HCT116 (cell line): ENCODE results near the gene ZNF160. TPM values are rescaled to one million over a fixed set of nuclear protein-coding genes. Genes with fewer than 3 reads are reported as not detected.

Experiments used
- ATAC-seq: fragments of 200-7000 bp; cut with Tn5 transposase; 2 replicates; pipeline ENCODE4 v1.9.1; 2020; ENCODE audit warnings: mild to moderate bottlenecking, moderate library complexity
- BruUV-seq: library from RNA; stranded (reverse); fragments of 400-500 nt; replicated peaks from 2 replicates; lab custom pipeline; 2021; lab: Mats Ljungman, UMichigan
- CTCF ChIA-PET: fragments of 300-600 bp; sonication (Branson Sonifier 250); formaldehyde crosslinking; loops from one replicate; lab custom pipeline; 2021; ENCODE audit warnings: antibody characterized with exemption; lab: Charles Lee
- POLR2A ChIA-PET: fragments of 300-600, 350-600 bp; sonication (Branson Sonifier 250); formaldehyde crosslinking; loops from one replicate; lab custom pipeline; 2021; ENCODE audit warnings: antibody characterized with exemption; lab: Charles Lee
- RAD21 ChIA-PET, 2 experiments: fragments of 300-600 bp; sonication (Branson Sonifier 250); formaldehyde crosslinking; loops; one replicate each; lab custom pipeline; 2023; ENCODE audit warnings: low total read pairs in 2 of 2; ENCODE audit not compliant: uncharacterized antibody in 2 of 2, unreplicated experiment in 2 of 2, low non-redundant PET in 1 of 2; lab: Charles Lee
- DNase-seq: peaks from one replicate; pipeline ENCODE4 v3.0.0-alpha.2; 2010; ENCODE audit warnings: low read depth, low spot score
- H2AFZ ChIP-seq: fragments of 200-600 bp; shearing (Covaris generic), sonication (generic); 2 replicates; pipeline ENCODE4 v1.6.1; 2017; ENCODE audit warnings: low read depth, mixed run types, mixed read lengths, antibody characterized with exemption, low read length; ENCODE audit not compliant: poor library complexity, severe bottlenecking
- H3K27ac ChIP-seq: 2 replicates; pipeline ENCODE4 v1.5.1; 2012; ENCODE audit warnings: low read depth, low read length
- H3K27me3 ChIP-seq: fragments of 200-600 bp; sonication (generic); 2 replicates; pipeline ENCODE4 v1.6.1; 2016; ENCODE audit warnings: mixed run types, low read length, mixed read lengths; ENCODE audit not compliant: insufficient read depth
- H3K36me3 ChIP-seq, 2 experiments: fragments of 200-500 bp in 1 of 2; fragments of 200-600 bp in 1 of 2; sonication (Bioruptor generic) in 1 of 2; sonication (generic) in 1 of 2; 2 replicates each; pipeline versions ENCODE4 v1.5.1 to v1.6.1; 2014 to 2016; ENCODE audit warnings: low read length in 2 of 2, inconsistent platforms in 1 of 2, mixed read lengths in 1 of 2, mixed run types in 1 of 2; ENCODE audit not compliant: insufficient read depth in 2 of 2, control insufficient read depth in 1 of 2
- H3K4me1 ChIP-seq, 2 experiments: fragments of 200-600 bp in 1 of 2; sonication (generic) in 1 of 2; 2 replicates each; pipeline versions ENCODE4 v1.5.1 to v1.6.1; 2012 to 2017; ENCODE audit warnings: low read length in 2 of 2, inconsistent platforms in 1 of 2, mild to moderate bottlenecking in 1 of 2, mixed read lengths in 1 of 2, mixed run types in 1 of 2, moderate library complexity in 1 of 2; ENCODE audit not compliant: insufficient read depth in 2 of 2, control insufficient read depth in 1 of 2
- H3K4me2 ChIP-seq: fragments of 200-600 bp; sonication (generic); 2 replicates; pipeline ENCODE4 v1.6.1; 2017; ENCODE audit warnings: mixed run types, low read length, mixed read lengths
- H3K4me3 ChIP-seq, 2 experiments: fragments of 200-600 bp in 1 of 2; sonication (generic) in 1 of 2; replicated peaks in 1 of 2; 2 replicates each; pipeline ENCODE4 v1.5.1; 2011 to 2016; ENCODE audit warnings: low read length in 2 of 2, control low read depth in 1 of 2, low read depth in 1 of 2, mild to moderate bottlenecking in 1 of 2, mixed read lengths in 1 of 2, mixed run types in 1 of 2
- H3K79me2 ChIP-seq: fragments of 200-600 bp; sonication (generic); 2 replicates; pipeline ENCODE4 v1.6.1; 2017; ENCODE audit warnings: mild to moderate bottlenecking, mixed run types, low read length, moderate library complexity, mixed read lengths; ENCODE audit not compliant: insufficient read depth
- H3K9ac ChIP-seq: fragments of 200-600 bp; sonication (generic); 2 replicates; pipeline ENCODE4 v1.6.1; 2016; ENCODE audit warnings: low read length, mixed read lengths
- H3K9me2 ChIP-seq: fragments of 200-600 bp; sonication (generic), shearing (Covaris generic); 2 replicates; pipeline ENCODE4 v1.6.1; 2017; ENCODE audit warnings: mixed run types, mild to moderate bottlenecking, moderate library complexity; ENCODE audit not compliant: insufficient read depth
- H3K9me3 ChIP-seq, 2 experiments: fragments of 200-500 bp in 1 of 2; fragments of 200-600 bp in 1 of 2; sonication (Bioruptor generic) in 1 of 2; sonication (generic) in 1 of 2; 2 replicates each; pipeline ENCODE4 v1.6.1; 2014 to 2017; ENCODE audit warnings: low read length in 2 of 2, mixed read lengths in 2 of 2, inconsistent platforms in 1 of 2, low read depth in 1 of 2, mild to moderate bottlenecking in 1 of 2, mixed run types in 1 of 2, moderate library complexity in 1 of 2; ENCODE audit not compliant: control insufficient read depth in 1 of 2, insufficient read depth in 1 of 2
- H4K20me1 ChIP-seq: fragments of 200-600 bp; sonication (generic), shearing (Covaris generic); 2 replicates; pipeline ENCODE4 v1.6.1; 2017; ENCODE audit warnings: mixed run types, mild to moderate bottlenecking, moderate library complexity; ENCODE audit not compliant: insufficient read depth
- CBX3 ChIP-seq: IDR thresholded peaks from 2 replicates; pipeline ENCODE4 v1.6.1; 2012; ENCODE audit warnings: low read depth
- ELF1 ChIP-seq: IDR thresholded peaks from 2 replicates; pipeline ENCODE4 v1.6.1; 2012; ENCODE audit warnings: low read depth, borderline replicate concordance
- EZH2phosphoT487 ChIP-seq: fragments of 200-600 bp; IDR thresholded peaks from 2 replicates; pipeline ENCODE4 v1.6.1; 2018; ENCODE audit warnings: antibody characterized with exemption, borderline replicate concordance
- POLR2A ChIP-seq: IDR thresholded peaks from 2 replicates; pipeline ENCODE4 v1.7.0; 2011; ENCODE audit warnings: borderline replicate concordance; ENCODE audit not compliant: insufficient read depth, insufficient read length; ENCODE audit errors: extremely low read depth
- intact Hi-C: fragments of 100-400 bp; cut with micrococcal nuclease; formaldehyde crosslinking; loops from 2 replicates; pipeline ENCODE4 v1.10.0; 2022
- total RNA-seq: library from RNA; stranded (reverse); gene quantifications from one replicate; pipeline ENCODE4 v1.2.1, GENCODE V29; 2021; ENCODE audit not compliant: unreplicated experiment
- TF ChIP-seq, protein P1 (sequence below), 3 experiments: fragments of 200-600 bp in 1 of 3; sonication (generic) in 1 of 3; IDR thresholded peaks in 2 of 3; conservative IDR thresholded peaks in 1 of 3; 2 replicates each; pipeline ENCODE4 v1.5.1; 2012 to 2017; ENCODE audit warnings: low read depth in 2 of 3, low read length in 2 of 3, antibody characterized with exemption in 1 of 3, borderline replicate concordance in 1 of 3, control low read depth in 1 of 3, mild to moderate bottlenecking in 1 of 3, mixed read lengths in 1 of 3, mixed run types in 1 of 3, moderate library complexity in 1 of 3; ENCODE audit not compliant: insufficient read depth in 1 of 3
- TF ChIP-seq, protein P2 (sequence below): IDR thresholded peaks from 2 replicates; pipeline ENCODE4 v1.6.1; 2012; ENCODE audit warnings: low read depth
- TF ChIP-seq, protein P3 (sequence below): IDR thresholded peaks from 2 replicates; pipeline ENCODE4 v1.6.1; 2011; ENCODE audit warnings: mild to moderate bottlenecking, low read length, moderate library complexity; ENCODE audit not compliant: insufficient replicate concordance; ENCODE audit errors: extremely low read depth

The ZNF160 gene
- total RNA-seq, 1 experiment from 2014 or later: 14.9 TPM

DNA sequence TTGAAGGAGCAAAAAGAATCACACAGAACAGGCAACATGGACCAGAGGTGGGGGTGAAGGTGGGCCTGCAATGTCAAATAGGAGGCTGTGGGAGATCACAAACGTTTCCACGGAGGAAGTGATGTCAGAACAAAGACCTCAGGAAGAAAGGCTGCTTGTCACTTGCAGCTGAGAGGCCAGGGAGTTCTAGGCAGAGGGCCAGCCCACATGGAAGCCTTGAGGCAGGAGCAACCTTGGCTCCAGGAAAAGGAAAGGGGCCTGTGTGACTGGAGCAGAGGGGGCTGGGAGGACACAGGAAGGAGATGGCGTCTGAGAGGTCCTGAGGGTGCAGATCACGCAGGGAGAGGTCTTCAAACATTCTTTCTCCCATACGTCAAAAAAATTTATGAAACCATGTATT is 16.3 kb downstream of the ZNF160 start:
- Histone ChIP-seq H3K27ac (no peak overlapping the region), H3K9ac (no peak overlapping the region), H3K36me3 (peaks cover 28 to 29% of the 10 kb centered on the region in 2 experiments), H3K9me2 (no peaks in the 10 kb centered on the region), H3K4me1 (no peaks in the 10 kb centered on the region), H3K27me3 (no peaks in the 10 kb centered on the region), H3K79me2 (no peaks in the 10 kb centered on the region), H2AFZ (no peak overlapping the region), H3K4me3 (no peak overlapping the region), H3K4me2 (no peak overlapping the region), H4K20me1 (no peaks in the 10 kb centered on the region), H3K9me3 (0 out of 4 replicates have a peak, but pooled peaks cover 0 to under 1% of the 10 kb centered on the region in 2 experiments)
- intact Hi-C loops: no loop called here
- no peak for TF ChIP-seq POLR2A
- TF ChIP-seq CBX3: no peak
- TF ChIP-seq, protein P1, sequence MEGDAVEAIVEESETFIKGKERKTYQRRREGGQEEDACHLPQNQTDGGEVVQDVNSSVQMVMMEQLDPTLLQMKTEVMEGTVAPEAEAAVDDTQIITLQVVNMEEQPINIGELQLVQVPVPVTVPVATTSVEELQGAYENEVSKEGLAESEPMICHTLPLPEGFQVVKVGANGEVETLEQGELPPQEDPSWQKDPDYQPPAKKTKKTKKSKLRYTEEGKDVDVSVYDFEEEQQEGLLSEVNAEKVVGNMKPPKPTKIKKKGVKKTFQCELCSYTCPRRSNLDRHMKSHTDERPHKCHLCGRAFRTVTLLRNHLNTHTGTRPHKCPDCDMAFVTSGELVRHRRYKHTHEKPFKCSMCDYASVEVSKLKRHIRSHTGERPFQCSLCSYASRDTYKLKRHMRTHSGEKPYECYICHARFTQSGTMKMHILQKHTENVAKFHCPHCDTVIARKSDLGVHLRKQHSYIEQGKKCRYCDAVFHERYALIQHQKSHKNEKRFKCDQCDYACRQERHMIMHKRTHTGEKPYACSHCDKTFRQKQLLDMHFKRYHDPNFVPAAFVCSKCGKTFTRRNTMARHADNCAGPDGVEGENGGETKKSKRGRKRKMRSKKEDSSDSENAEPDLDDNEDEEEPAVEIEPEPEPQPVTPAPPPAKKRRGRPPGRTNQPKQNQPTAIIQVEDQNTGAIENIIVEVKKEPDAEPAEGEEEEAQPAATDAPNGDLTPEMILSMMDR (IDR thresholded peaks at IDR 0.05 in 2 of 3, conservative IDR thresholded peaks at IDR 0.05 in 1 of 3; ENCODE audit: borderline replicate concordance in 1 of 3, insufficient read depth in 1 of 3, low read depth in 2 of 3, low read length in 2 of 3): no peak
- TF ChIP-seq EZH2phosphoT487: no peak
- TF ChIP-seq, protein P2, sequence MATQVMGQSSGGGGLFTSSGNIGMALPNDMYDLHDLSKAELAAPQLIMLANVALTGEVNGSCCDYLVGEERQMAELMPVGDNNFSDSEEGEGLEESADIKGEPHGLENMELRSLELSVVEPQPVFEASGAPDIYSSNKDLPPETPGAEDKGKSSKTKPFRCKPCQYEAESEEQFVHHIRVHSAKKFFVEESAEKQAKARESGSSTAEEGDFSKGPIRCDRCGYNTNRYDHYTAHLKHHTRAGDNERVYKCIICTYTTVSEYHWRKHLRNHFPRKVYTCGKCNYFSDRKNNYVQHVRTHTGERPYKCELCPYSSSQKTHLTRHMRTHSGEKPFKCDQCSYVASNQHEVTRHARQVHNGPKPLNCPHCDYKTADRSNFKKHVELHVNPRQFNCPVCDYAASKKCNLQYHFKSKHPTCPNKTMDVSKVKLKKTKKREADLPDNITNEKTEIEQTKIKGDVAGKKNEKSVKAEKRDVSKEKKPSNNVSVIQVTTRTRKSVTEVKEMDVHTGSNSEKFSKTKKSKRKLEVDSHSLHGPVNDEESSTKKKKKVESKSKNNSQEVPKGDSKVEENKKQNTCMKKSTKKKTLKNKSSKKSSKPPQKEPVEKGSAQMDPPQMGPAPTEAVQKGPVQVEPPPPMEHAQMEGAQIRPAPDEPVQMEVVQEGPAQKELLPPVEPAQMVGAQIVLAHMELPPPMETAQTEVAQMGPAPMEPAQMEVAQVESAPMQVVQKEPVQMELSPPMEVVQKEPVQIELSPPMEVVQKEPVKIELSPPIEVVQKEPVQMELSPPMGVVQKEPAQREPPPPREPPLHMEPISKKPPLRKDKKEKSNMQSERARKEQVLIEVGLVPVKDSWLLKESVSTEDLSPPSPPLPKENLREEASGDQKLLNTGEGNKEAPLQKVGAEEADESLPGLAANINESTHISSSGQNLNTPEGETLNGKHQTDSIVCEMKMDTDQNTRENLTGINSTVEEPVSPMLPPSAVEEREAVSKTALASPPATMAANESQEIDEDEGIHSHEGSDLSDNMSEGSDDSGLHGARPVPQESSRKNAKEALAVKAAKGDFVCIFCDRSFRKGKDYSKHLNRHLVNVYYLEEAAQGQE: no peak
- TF ChIP-seq, protein P3, sequence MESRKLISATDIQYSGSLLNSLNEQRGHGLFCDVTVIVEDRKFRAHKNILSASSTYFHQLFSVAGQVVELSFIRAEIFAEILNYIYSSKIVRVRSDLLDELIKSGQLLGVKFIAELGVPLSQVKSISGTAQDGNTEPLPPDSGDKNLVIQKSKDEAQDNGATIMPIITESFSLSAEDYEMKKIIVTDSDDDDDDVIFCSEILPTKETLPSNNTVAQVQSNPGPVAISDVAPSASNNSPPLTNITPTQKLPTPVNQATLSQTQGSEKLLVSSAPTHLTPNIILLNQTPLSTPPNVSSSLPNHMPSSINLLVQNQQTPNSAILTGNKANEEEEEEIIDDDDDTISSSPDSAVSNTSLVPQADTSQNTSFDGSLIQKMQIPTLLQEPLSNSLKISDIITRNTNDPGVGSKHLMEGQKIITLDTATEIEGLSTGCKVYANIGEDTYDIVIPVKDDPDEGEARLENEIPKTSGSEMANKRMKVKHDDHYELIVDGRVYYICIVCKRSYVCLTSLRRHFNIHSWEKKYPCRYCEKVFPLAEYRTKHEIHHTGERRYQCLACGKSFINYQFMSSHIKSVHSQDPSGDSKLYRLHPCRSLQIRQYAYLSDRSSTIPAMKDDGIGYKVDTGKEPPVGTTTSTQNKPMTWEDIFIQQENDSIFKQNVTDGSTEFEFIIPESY: no peak
- TF ChIP-seq ELF1: no peak
- ATAC-seq: no peak
- no TSS peak for BruUV-seq
- no peak for DNase-seq
- RAD21 ChIA-PET: no interaction called here
- CTCF ChIA-PET: no interaction called here
- POLR2A ChIA-PET: no interaction called here
